Endothelial cell (in vitro differentiated cells): ENCODE measurements around the gene FBLL1. TPM values are rescaled to one million over a fixed set of nuclear protein-coding genes. Genes with fewer than 3 reads are reported as not detected.

Experiments
- DNase-seq: peaks from one replicate; pipeline ENCODE4 v3.0.0; 2021; ENCODE audit warnings: low spot score
- H3K27ac Mint-ChIP-seq: one replicate; pipeline ENCODE4 v1.8.0; 2021; ENCODE audit warnings: mixed read lengths, inconsistent platforms; ENCODE audit not compliant: unreplicated experiment
- H3K27me3 Mint-ChIP-seq: one replicate; pipeline ENCODE4 v1.8.0; 2021; ENCODE audit warnings: mild to moderate bottlenecking, moderate library complexity, mixed read lengths, inconsistent platforms; ENCODE audit not compliant: unreplicated experiment
- H3K36me3 Mint-ChIP-seq: one replicate; pipeline ENCODE4 v1.8.0; 2021; ENCODE audit warnings: mild to moderate bottlenecking, low read depth, mixed read lengths, inconsistent platforms; ENCODE audit not compliant: unreplicated experiment
- H3K4me1 Mint-ChIP-seq: one replicate; pipeline ENCODE4 v1.8.0; 2021; ENCODE audit warnings: mild to moderate bottlenecking, mixed read lengths, inconsistent platforms; ENCODE audit not compliant: unreplicated experiment
- H3K4me3 Mint-ChIP-seq: one replicate; pipeline ENCODE4 v1.8.0; 2021; ENCODE audit warnings: mild to moderate bottlenecking, mixed read lengths, inconsistent platforms; ENCODE audit not compliant: unreplicated experiment
- H3K9me3 Mint-ChIP-seq: one replicate; pipeline ENCODE4 v1.8.0; 2021; ENCODE audit warnings: mixed read lengths, inconsistent platforms; ENCODE audit not compliant: unreplicated experiment
- total RNA-seq: library from RNA; stranded (reverse); fragmentation: NEBNext Ultra II Directional; extraction: Animal tissue kit (Norgen Biotek cat#: 25700); gene quantifications from one replicate; pipeline ENCODE4 v1.2.1, GENCODE V29; 2021; ENCODE audit not compliant: unreplicated experiment
- TF ChIP-seq, protein P1 (sequence below): fragments of 200-600 bp; sonication (generic); IDR thresholded peaks from one replicate; pipeline ENCODE4 v1.5.0; 2021; ENCODE audit warnings: antibody characterized with exemption; ENCODE audit not compliant: unreplicated experiment

FBLL1 gene
- total RNA-seq, 1 donor from 2014 or later: 0.51 TPM

DNA sequence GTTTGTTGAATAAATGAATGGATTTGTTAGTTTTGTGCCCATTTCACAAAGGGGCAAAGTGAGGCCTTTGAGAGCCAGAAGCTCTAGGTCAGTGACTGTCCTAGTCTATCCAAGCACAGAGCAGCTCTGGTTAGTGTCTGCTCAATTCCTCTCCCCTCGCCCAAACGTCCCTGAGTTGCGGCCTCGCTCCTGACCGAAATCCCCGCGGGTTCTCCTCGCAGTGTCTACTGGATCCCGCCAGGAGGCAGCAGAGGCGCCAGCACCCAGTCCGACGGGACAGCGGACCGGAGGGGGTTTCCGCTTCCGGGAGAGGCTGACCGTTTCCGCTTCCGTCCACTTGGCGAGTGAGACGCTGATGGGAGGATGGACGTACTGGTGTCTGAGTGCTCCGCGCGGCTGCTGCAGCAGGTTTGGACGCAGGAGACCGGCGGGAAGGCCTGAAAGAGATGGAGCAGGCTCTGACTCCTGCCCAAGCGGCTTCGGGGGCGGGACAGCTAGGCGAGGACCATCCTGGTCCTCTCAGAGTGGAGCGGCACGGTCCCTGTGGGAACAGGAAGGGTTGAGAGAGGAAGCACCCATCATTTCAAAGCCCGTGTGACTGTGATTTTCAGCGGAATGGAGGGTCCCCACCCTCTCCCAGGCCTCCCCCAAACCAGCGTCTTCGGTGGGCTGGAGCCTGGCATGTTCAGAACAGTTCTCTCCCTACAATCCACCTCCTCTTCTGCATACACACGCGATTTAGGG lies 42.8 kb upstream of the FBLL1 start, which contains the start of gene RARS1:
TSS of gene RARS1 (plus strand) at position 336 of the 744 bp plus-strand sequence. CDS start at position 364, 28 bp downstream.
- no peaks in the 10 kb centered on the region for H3K9me3 Mint-ChIP-seq
- peak within 1 kb of the TSS; percentile 92 for H3K27ac Mint-ChIP-seq

DNA sequence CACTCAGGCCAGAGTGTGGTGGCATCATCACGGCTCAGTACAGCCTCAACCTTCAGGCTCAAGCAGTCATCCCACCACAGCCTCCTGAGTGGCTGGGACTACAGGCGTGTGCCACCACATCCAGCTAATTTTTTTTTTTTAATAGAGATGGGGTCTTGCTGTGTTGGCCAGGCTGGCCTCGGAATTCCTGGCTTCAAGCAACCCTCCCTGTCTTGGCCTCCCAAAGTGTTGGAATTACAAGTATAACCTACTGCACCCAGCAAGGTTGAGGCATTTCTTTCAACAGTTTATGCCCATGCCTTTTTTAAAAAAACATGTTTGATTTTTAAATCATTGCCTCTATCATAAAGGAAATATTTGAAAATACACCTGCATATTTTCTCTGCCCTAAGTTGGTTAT lies 40.0 kb upstream of the FBLL1 start:
- H3K4me3 Mint-ChIP-seq: no peak overlapping the region
- H3K27ac Mint-ChIP-seq: no peak overlapping the region
- TF ChIP-seq, protein P1, sequence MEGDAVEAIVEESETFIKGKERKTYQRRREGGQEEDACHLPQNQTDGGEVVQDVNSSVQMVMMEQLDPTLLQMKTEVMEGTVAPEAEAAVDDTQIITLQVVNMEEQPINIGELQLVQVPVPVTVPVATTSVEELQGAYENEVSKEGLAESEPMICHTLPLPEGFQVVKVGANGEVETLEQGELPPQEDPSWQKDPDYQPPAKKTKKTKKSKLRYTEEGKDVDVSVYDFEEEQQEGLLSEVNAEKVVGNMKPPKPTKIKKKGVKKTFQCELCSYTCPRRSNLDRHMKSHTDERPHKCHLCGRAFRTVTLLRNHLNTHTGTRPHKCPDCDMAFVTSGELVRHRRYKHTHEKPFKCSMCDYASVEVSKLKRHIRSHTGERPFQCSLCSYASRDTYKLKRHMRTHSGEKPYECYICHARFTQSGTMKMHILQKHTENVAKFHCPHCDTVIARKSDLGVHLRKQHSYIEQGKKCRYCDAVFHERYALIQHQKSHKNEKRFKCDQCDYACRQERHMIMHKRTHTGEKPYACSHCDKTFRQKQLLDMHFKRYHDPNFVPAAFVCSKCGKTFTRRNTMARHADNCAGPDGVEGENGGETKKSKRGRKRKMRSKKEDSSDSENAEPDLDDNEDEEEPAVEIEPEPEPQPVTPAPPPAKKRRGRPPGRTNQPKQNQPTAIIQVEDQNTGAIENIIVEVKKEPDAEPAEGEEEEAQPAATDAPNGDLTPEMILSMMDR: no peak
- H3K36me3 Mint-ChIP-seq: peaks cover 29% of the 10 kb centered on the region
- H3K4me1 Mint-ChIP-seq: peaks cover 12% of the 10 kb centered on the region
- DNase-seq: no peak
- no peaks in the 10 kb centered on the region for H3K9me3 Mint-ChIP-seq
- no peaks in the 10 kb centered on the region for H3K27me3 Mint-ChIP-seq

More for the DNA sequence above, 42.8 kb upstream of the FBLL1 start, which contains the start of gene RARS1:
- peak; percentile 96 for DNase-seq
- Mint-ChIP-seq H3K4me3 (peak within 1 kb of the TSS; percentile 99), H3K36me3 (peaks cover 12% of the 10 kb centered on the region), H3K4me1 (peaks cover 12% of the 10 kb centered on the region), H3K27me3 (no peaks in the 10 kb centered on the region)
- TF ChIP-seq, protein P1: peak; percentile 87

DNA sequence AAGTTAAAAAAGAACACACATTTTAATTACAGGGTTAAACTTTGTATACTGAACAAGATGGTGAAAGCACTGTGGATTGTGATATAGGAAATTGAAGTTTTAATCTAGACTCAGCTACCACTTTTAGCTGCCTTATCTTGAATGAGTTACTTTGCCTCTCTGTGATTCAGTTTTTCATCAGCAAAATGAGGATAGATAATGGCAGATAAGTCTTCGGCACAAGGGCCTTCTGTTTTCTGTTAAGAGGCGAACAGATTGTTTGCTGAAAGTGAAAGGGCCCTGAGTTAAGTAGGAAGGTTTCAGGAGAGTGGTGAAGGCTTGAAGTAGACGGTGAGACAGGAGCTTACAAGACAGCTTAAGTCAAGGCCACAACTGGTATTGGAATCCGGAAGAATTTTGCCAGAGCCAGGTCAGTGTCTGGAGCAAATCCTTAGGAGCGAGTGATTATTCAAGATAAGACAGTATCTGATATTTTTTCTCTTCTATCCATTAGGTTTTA lies 35.0 kb upstream of the FBLL1 start:
- no peak for DNase-seq
- H3K4me1 Mint-ChIP-seq: no peaks in the 10 kb centered on the region
- no peaks in the 10 kb centered on the region for H3K27me3 Mint-ChIP-seq
- TF ChIP-seq, protein P1: no peak
- no peaks in the 10 kb centered on the region for H3K9me3 Mint-ChIP-seq
- peaks cover 49% of the 10 kb centered on the region for H3K36me3 Mint-ChIP-seq
- H3K4me3 Mint-ChIP-seq: no peak overlapping the region
- no peak overlapping the region for H3K27ac Mint-ChIP-seq

DNA sequence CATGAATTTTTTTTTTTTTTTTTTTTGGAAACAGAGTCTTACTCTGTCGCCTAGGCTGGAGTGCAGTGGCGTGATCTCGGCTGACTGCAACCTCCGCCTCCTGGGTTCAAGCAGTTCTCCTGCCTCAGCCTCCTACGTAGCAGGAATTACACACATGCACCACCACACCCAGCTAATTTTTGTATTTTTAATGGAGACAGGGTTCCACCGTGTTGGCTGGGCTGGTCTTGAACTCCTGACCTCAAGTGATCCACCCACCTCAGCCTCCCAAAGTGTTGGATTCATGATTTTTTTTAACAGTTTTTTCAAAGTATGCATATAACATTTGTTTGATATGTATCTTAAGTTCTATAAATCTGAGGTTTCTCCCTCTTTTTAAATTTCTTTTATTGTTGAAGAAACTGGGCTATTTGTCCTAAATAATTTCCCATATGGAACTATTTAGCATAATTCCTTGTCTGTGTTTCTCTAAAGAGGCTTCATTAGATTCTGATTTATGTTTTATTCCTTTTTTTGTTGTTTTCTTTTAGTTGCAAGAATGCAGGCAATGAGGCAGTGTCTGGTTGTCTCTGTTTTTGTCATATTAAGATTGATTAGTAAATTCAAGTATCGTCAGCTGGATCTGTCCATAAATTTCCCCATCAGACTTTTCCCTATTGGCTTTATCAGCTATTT lies 26.4 kb upstream of the FBLL1 start:
- H3K27me3 Mint-ChIP-seq: no peaks in the 10 kb centered on the region

More for the DNA sequence above, 26.4 kb upstream of the FBLL1 start:
- Mint-ChIP-seq H3K4me3 (peak overlapping the region; percentile 11), H3K4me1 (no peaks in the 10 kb centered on the region), H3K27ac (no peak overlapping the region), H3K36me3 (peaks cover 20% of the 10 kb centered on the region), H3K9me3 (no peaks in the 10 kb centered on the region)
- DNase-seq: no peak
- TF ChIP-seq, protein P1: no peak
